ENCODE results near the gene PHYHD1. TPM values are rescaled to one million over a fixed set of nuclear protein-coding genes. Genes with fewer than 3 reads are reported as not detected.

The PHYHD1 gene
- total and polyA plus RNA-seq, 4 donors = 16.7 to 68.9 (median 26.8) TPM

GRCh38 chr9:128913995-128914772 is 6.6 kb upstream of the PHYHD1 start:
- H3K27me3 ChIP-seq (ENCODE audit: control insufficient read depth in 1 of 2, insufficient read depth in 2 of 2, low read length in 1 of 2) = no peaks in the 10 kb centered on the region
- DNase-seq = no peak
- no peaks in the 10 kb centered on the region for H3K36me3 ChIP-seq (ENCODE audit: control insufficient read depth in 1 of 2, insufficient read depth in 2 of 2, low read length in 1 of 2)
- 66 to 68% methylated on average over 23 of the region's 23 CpGs for WGBS, 2 donors
- no peak overlapping the region for H3K4me3 ChIP-seq (ENCODE audit: low read length in 2 of 2)
- intact Hi-C loops (cut with DNase I) = loop anchor here in 1 of 2 donors (5.0 kb wide), 1 partner anchor 37 kb away; no protein-coding TSS in a partner anchor
- H3K27ac ChIP-seq (ENCODE audit: low read depth in 1 of 2, low read length in 2 of 2) = peak overlapping the region; percentile 15 to 68
- ATAC-seq (ENCODE audit: low FRiP score) = no peak
- peaks cover 0 to 11% of the 10 kb centered on the region in 2 donors for H3K4me1 ChIP-seq (ENCODE audit: control insufficient read depth in 1 of 2, insufficient read depth in 2 of 2, low read length in 2 of 2)
- no peaks in the 10 kb centered on the region for H3K9me3 ChIP-seq (ENCODE audit: control insufficient read depth, low read length)

GRCh38 chr9:128916204-128916603 is 4.6 kb upstream of the PHYHD1 start:
- 25 to 39% methylated on average over 18 of the region's 18 CpGs for WGBS, 2 donors
- no peak overlapping the region for H3K4me3 ChIP-seq (ENCODE audit: low read length in 2 of 2)
- H3K27me3 ChIP-seq (ENCODE audit: control insufficient read depth in 1 of 2, insufficient read depth in 2 of 2, low read length in 1 of 2) = no peaks in the 10 kb centered on the region
- H3K4me1 ChIP-seq (ENCODE audit: control insufficient read depth in 1 of 2, insufficient read depth in 2 of 2, low read length in 2 of 2) = peaks cover 0 to 8% of the 10 kb centered on the region in 2 donors
- peak; percentile 23 for ATAC-seq (ENCODE audit: low FRiP score)
- H3K27ac ChIP-seq (ENCODE audit: low read depth in 1 of 2, low read length in 2 of 2) = peak overlapping the region; percentile 23 to 96
- intact Hi-C loops (cut with DNase I) = loop anchor here in 1 of 2 donors (2.0 kb wide), 1 partner anchor 33 kb away; the partner anchor contains the start of gene LRRC8A
- no peaks in the 10 kb centered on the region for H3K9me3 ChIP-seq (ENCODE audit: control insufficient read depth, low read length)
- peak in 1 of 2 donors; percentile 82 for DNase-seq
- H3K36me3 ChIP-seq (ENCODE audit: control insufficient read depth in 1 of 2, insufficient read depth in 2 of 2, low read length in 1 of 2) = no peaks in the 10 kb centered on the region

GRCh38 chr9:128916745-128917144 is 4.0 kb upstream of the PHYHD1 start:
- intact Hi-C loops (cut with DNase I) = loop anchor here in 1 of 2 donors (2.0 kb wide), 1 partner anchor 34 kb away; the partner anchor contains the start of gene LRRC8A
- no peaks in the 10 kb centered on the region for H3K36me3 ChIP-seq (ENCODE audit: control insufficient read depth in 1 of 2, insufficient read depth in 2 of 2, low read length in 1 of 2)
- H3K9me3 ChIP-seq (ENCODE audit: control insufficient read depth, low read length) = no peaks in the 10 kb centered on the region
- H3K27me3 ChIP-seq (ENCODE audit: control insufficient read depth in 1 of 2, insufficient read depth in 2 of 2, low read length in 1 of 2) = no peaks in the 10 kb centered on the region
- H3K27ac ChIP-seq (ENCODE audit: low read depth in 1 of 2, low read length in 2 of 2) = peak overlapping the region; percentile 23 to 96
- H3K4me3 ChIP-seq (ENCODE audit: low read length in 2 of 2) = no peak overlapping the region
- no peak for ATAC-seq (ENCODE audit: low FRiP score)
- H3K4me1 ChIP-seq (ENCODE audit: control insufficient read depth in 1 of 2, insufficient read depth in 2 of 2, low read length in 2 of 2) = peaks cover 0 to 7% of the 10 kb centered on the region in 2 donors
- WGBS, 2 donors = 75% methylated on average over 11 of the region's 11 CpGs
- no peak for DNase-seq

- 43 to 44% methylated on average over 26 of the region's 26 CpGs for WGBS, 2 donors
- Histone ChIP-seq H3K36me3 (ENCODE audit: control insufficient read depth in 1 of 2, insufficient read depth in 2 of 2, low read length in 1 of 2) (no peaks in the 10 kb centered on the region), H3K9me3 (ENCODE audit: control insufficient read depth, low read length) (no peaks in the 10 kb centered on the region), H3K27me3 (ENCODE audit: control insufficient read depth in 1 of 2, insufficient read depth in 2 of 2, low read length in 1 of 2) (no peaks in the 10 kb centered on the region), H3K27ac (ENCODE audit: low read depth in 1 of 2, low read length in 2 of 2) (peak overlapping the region; percentile 23 to 30), H3K4me1 (ENCODE audit: control insufficient read depth in 1 of 2, insufficient read depth in 2 of 2, low read length in 2 of 2) (peaks cover 0 to 7% of the 10 kb centered on the region in 2 donors), H3K4me3 (ENCODE audit: low read length in 2 of 2) (no peak overlapping the region)
- intact Hi-C loops (cut with DNase I) = loop anchor here in 1 of 2 donors (2.0 kb wide), 1 partner anchor 34 kb away; the partner anchor contains the start of gene LRRC8A
- DNase-seq (peak; percentile 89 to 93), ATAC-seq (ENCODE audit: low FRiP score) (peak; percentile 73)
Observed at GRCh38 chr9:128917151-128917849, 3.5 kb upstream of the PHYHD1 start.

- Histone ChIP-seq H3K4me1 (ENCODE audit: control insufficient read depth in 1 of 2, insufficient read depth in 2 of 2, low read length in 2 of 2) (no peaks in the 10 kb centered on the region), H3K27me3 (ENCODE audit: control insufficient read depth in 1 of 2, insufficient read depth in 2 of 2, low read length in 1 of 2) (no peaks in the 10 kb centered on the region), H3K36me3 (ENCODE audit: control insufficient read depth in 1 of 2, insufficient read depth in 2 of 2, low read length in 1 of 2) (no peaks in the 10 kb centered on the region), H3K4me3 (ENCODE audit: low read length in 2 of 2) (no peak overlapping the region), H3K9me3 (ENCODE audit: control insufficient read depth, low read length) (no peaks in the 10 kb centered on the region), H3K27ac (ENCODE audit: low read depth in 1 of 2, low read length in 2 of 2) (peak overlapping the region in 1 of 2 donors; percentile 76)
- ATAC-seq (ENCODE audit: low FRiP score) (no peak), DNase-seq (no peak)
- 68 to 71% methylated on average over 2 of the region's 2 CpGs for WGBS, 2 donors
- intact Hi-C loops (cut with DNase I) = no loop called here
Observed at GRCh38 chr9:128918921-128919320, 1.9 kb upstream of the PHYHD1 start.

- intact Hi-C loops (cut with DNase I) = loop anchor here in 1 of 2 donors (5.0 kb wide), 1 partner anchor 37 kb away; the partner anchor contains the start of genes KYAT1 and LRRC8A
Observed at GRCh38 chr9:128919402-128920089, 1.2 kb upstream of the PHYHD1 start.

GRCh38 chr9:128921881-128922763 is 1.3 kb downstream of the PHYHD1 start:
- H3K4me3 ChIP-seq (ENCODE audit: low read length in 2 of 2) = peak overlapping the region; percentile 9 to 66
- H3K36me3 ChIP-seq (ENCODE audit: control insufficient read depth in 1 of 2, insufficient read depth in 2 of 2, low read length in 1 of 2) = no peaks in the 10 kb centered on the region
- no peaks in the 10 kb centered on the region for H3K9me3 ChIP-seq (ENCODE audit: control insufficient read depth, low read length)
- no peaks in the 10 kb centered on the region for H3K27me3 ChIP-seq (ENCODE audit: control insufficient read depth in 1 of 2, insufficient read depth in 2 of 2, low read length in 1 of 2)
- no peaks in the 10 kb centered on the region for H3K4me1 ChIP-seq (ENCODE audit: control insufficient read depth in 1 of 2, insufficient read depth in 2 of 2, low read length in 2 of 2)
- ATAC-seq (ENCODE audit: low FRiP score) (peak; percentile 74), DNase-seq (peak; percentile 74 to 86)
- peak overlapping the region; percentile 76 to 85 for H3K27ac ChIP-seq (ENCODE audit: low read depth in 1 of 2, low read length in 2 of 2)
- 4 to 5% methylated on average over 32 of the region's 32 CpGs for WGBS, 2 donors
- intact Hi-C loops (cut with DNase I) = loop anchor here in 1 of 2 donors (5.0 kb wide), 1 partner anchor 40 kb away; the partner anchor contains the start of genes KYAT1 and LRRC8A

More at GRCh38 chr9:128919402-128920089, 1.2 kb upstream of the PHYHD1 start:
- peak overlapping the region; percentile 22 to 76 for H3K27ac ChIP-seq (ENCODE audit: low read depth in 1 of 2, low read length in 2 of 2)
- no peaks in the 10 kb centered on the region for H3K27me3 ChIP-seq (ENCODE audit: control insufficient read depth in 1 of 2, insufficient read depth in 2 of 2, low read length in 1 of 2)
- DNase-seq (no peak), ATAC-seq (ENCODE audit: low FRiP score) (no peak)
- no peaks in the 10 kb centered on the region for H3K4me1 ChIP-seq (ENCODE audit: control insufficient read depth in 1 of 2, insufficient read depth in 2 of 2, low read length in 2 of 2)
- no peaks in the 10 kb centered on the region for H3K36me3 ChIP-seq (ENCODE audit: control insufficient read depth in 1 of 2, insufficient read depth in 2 of 2, low read length in 1 of 2)
- H3K4me3 ChIP-seq (ENCODE audit: low read length in 2 of 2) = no peak overlapping the region
- WGBS, 2 donors = 72 to 75% methylated on average over 13 to 14 of the region's 14 CpGs
- H3K9me3 ChIP-seq (ENCODE audit: control insufficient read depth, low read length) = no peaks in the 10 kb centered on the region

Data from aorta (tissue), 5 donors.